ENCODE results near the gene ELF5. TPM values are rescaled to one million over a fixed set of nuclear protein-coding genes. Genes with fewer than 3 reads are reported as not detected.

ELF5 gene
- total RNA-seq, 1 experiment from 2014 or later: 0.11 TPM

DNA sequence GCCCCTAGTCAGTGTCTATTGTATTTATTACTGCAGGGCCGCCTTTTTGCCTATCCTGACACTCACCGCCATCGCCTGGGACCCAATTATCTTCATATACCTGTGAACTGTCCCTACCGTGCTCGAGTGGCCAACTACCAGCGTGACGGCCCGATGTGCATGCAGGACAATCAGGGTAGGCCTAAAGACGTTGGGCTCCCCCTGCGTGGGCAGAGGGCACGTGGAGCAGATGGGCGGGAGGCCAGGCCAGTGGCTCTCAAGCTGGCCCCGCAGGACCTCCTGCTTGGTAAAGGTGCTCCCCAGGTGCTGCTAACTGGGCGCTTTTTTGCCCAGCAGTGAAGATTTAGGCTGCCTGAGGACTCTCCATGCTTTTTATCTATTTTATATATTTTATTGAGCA, 52.4 kb downstream of the ELF5 start:
- no peak for DNase-seq
- BruUV-seq (replicated peaks): no TSS peak
- no peak overlapping the region for H3K4me3 Mint-ChIP-seq (ENCODE audit: unreplicated experiment)
- intact Hi-C loops (cut with micrococcal nuclease; ENCODE audit: unreplicated experiment): no loop called here
- ChIA-PET CTCF (no interaction called here), POLR2A (no interaction called here)
- Histone ChIP-seq H3K4me3 (ENCODE audit: low read depth, low read length) (no peak overlapping the region), H3K9me3 (no peaks in the 10 kb centered on the region), H3K36me3 (ENCODE audit: control insufficient read depth, insufficient read depth, low read length) (peaks cover 6% of the 10 kb centered on the region), H3K4me1 (peaks cover 17% of the 10 kb centered on the region), H3K27me3 (replicated peaks; ENCODE audit: control insufficient read depth, insufficient read depth, low read length) (no peaks in the 10 kb centered on the region)
- H3K27me3 Mint-ChIP-seq (ENCODE audit: insufficient read depth, unreplicated experiment): no peaks in the 10 kb centered on the region
- peaks cover 21% of the 10 kb centered on the region for H3K36me3 Mint-ChIP-seq (ENCODE audit: insufficient read depth, unreplicated experiment)
- H3K9me3 Mint-ChIP-seq (ENCODE audit: unreplicated experiment): no peaks in the 10 kb centered on the region
- peaks cover 10% of the 10 kb centered on the region for H3K4me1 Mint-ChIP-seq (ENCODE audit: low read depth, unreplicated experiment)
- no peak overlapping the region for H3K27ac Mint-ChIP-seq (ENCODE audit: unreplicated experiment)
- TF ChIP-seq, protein P1, sequence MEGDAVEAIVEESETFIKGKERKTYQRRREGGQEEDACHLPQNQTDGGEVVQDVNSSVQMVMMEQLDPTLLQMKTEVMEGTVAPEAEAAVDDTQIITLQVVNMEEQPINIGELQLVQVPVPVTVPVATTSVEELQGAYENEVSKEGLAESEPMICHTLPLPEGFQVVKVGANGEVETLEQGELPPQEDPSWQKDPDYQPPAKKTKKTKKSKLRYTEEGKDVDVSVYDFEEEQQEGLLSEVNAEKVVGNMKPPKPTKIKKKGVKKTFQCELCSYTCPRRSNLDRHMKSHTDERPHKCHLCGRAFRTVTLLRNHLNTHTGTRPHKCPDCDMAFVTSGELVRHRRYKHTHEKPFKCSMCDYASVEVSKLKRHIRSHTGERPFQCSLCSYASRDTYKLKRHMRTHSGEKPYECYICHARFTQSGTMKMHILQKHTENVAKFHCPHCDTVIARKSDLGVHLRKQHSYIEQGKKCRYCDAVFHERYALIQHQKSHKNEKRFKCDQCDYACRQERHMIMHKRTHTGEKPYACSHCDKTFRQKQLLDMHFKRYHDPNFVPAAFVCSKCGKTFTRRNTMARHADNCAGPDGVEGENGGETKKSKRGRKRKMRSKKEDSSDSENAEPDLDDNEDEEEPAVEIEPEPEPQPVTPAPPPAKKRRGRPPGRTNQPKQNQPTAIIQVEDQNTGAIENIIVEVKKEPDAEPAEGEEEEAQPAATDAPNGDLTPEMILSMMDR (IDR thresholded peaks at IDR 0.05; ENCODE audit: insufficient read depth in 1 of 2, low read depth in 1 of 2, low read length in 1 of 2, severe bottlenecking in 1 of 2, unreplicated experiment in 1 of 2): no peak

DNA sequence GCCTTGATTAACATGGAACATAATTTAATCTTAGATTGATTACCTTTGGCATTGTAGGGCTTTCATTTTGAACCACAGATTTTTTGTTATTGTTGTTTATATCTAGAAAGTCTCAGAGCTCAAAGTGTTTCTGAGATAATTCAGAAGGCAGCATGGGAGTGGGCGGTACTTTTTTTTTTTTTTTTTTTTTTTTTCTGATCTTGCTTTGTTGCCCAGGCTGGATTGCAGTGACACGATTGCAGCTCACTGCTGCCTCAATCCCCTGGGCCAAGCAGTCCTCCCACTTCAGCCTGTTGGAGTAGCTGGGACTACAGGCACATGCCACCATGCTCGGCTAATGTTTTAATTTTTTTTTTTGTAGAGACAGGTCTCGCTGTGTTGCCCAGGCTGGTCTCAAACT, 53.3 kb downstream of the ELF5 start:
- CTCF ChIA-PET: interaction anchor here (0.6 kb wide), 1 partner anchor 1590 kb away, joined by 3 read pairs; no protein-coding TSS in a partner anchor
- Mint-ChIP-seq H3K36me3 (ENCODE audit: insufficient read depth, unreplicated experiment) (peaks cover 19% of the 10 kb centered on the region), H3K4me3 (ENCODE audit: unreplicated experiment) (no peak overlapping the region), H3K4me1 (ENCODE audit: low read depth, unreplicated experiment) (peaks cover 10% of the 10 kb centered on the region), H3K27me3 (ENCODE audit: insufficient read depth, unreplicated experiment) (no peaks in the 10 kb centered on the region), H3K9me3 (ENCODE audit: unreplicated experiment) (no peaks in the 10 kb centered on the region), H3K27ac (ENCODE audit: unreplicated experiment) (no peak overlapping the region)
- Histone ChIP-seq H3K36me3 (ENCODE audit: control insufficient read depth, insufficient read depth, low read length) (peaks cover 6% of the 10 kb centered on the region), H3K9me3 (no peaks in the 10 kb centered on the region), H3K4me3 (ENCODE audit: low read depth, low read length) (no peak overlapping the region), H3K27me3 (replicated peaks; ENCODE audit: control insufficient read depth, insufficient read depth, low read length) (no peaks in the 10 kb centered on the region), H3K4me1 (peaks cover 17% of the 10 kb centered on the region)
- intact Hi-C loops (cut with micrococcal nuclease; ENCODE audit: unreplicated experiment): no loop called here
- POLR2A ChIA-PET: no interaction called here
- DNase-seq: no peak
- TF ChIP-seq, protein P1 (IDR thresholded peaks at IDR 0.05; ENCODE audit: insufficient read depth in 1 of 2, low read depth in 1 of 2, low read length in 1 of 2, severe bottlenecking in 1 of 2, unreplicated experiment in 1 of 2): no peak
- BruUV-seq (replicated peaks): no TSS peak

GRCh38 chr11:34459507-34460162, 54.0 kb downstream of the ELF5 start:
- Histone ChIP-seq H3K4me3 (ENCODE audit: low read depth, low read length) (no peak overlapping the region), H3K4me1 (peaks cover 17% of the 10 kb centered on the region), H3K36me3 (ENCODE audit: control insufficient read depth, insufficient read depth, low read length) (peaks cover 6% of the 10 kb centered on the region), H3K9me3 (no peaks in the 10 kb centered on the region), H3K27me3 (replicated peaks; ENCODE audit: control insufficient read depth, insufficient read depth, low read length) (no peaks in the 10 kb centered on the region)
- H3K27me3 Mint-ChIP-seq (ENCODE audit: insufficient read depth, unreplicated experiment): no peaks in the 10 kb centered on the region
- CTCF ChIA-PET: interaction anchor here (0.5 kb wide), 1 partner anchor 383 kb away, joined by 3 read pairs; no protein-coding TSS in a partner anchor
- no peaks in the 10 kb centered on the region for H3K9me3 Mint-ChIP-seq (ENCODE audit: unreplicated experiment)
- TF ChIP-seq, protein P1 (IDR thresholded peaks at IDR 0.05; ENCODE audit: insufficient read depth in 1 of 2, low read depth in 1 of 2, low read length in 1 of 2, severe bottlenecking in 1 of 2, unreplicated experiment in 1 of 2): no peak
- intact Hi-C loops (cut with micrococcal nuclease; ENCODE audit: unreplicated experiment): no loop called here
- BruUV-seq (replicated peaks): no TSS peak
- H3K27ac Mint-ChIP-seq (ENCODE audit: unreplicated experiment): no peak overlapping the region
- H3K4me3 Mint-ChIP-seq (ENCODE audit: unreplicated experiment): no peak overlapping the region
- POLR2A ChIA-PET: no interaction called here
- peak in 1 of 2 experiments; percentile 7 for DNase-seq
- peaks cover 10% of the 10 kb centered on the region for H3K4me1 Mint-ChIP-seq (ENCODE audit: low read depth, unreplicated experiment)
- H3K36me3 Mint-ChIP-seq (ENCODE audit: insufficient read depth, unreplicated experiment): peaks cover 15% of the 10 kb centered on the region
